ENCODE measurements around the gene TUBB6.

TUBB6 gene

GRCh38 chr18:12335503-12335902 is 27.5 kb downstream of the TUBB6 start:
- no peak for DNase-seq (ENCODE audit: extremely low read depth in 1 of 2, low read depth in 1 of 2)

- DNase-seq (ENCODE audit: extremely low read depth in 1 of 2, low read depth in 1 of 2) = no peak
Measured at GRCh38 chr18:12336171-12336613, 28.2 kb downstream of the TUBB6 start.

DNA sequence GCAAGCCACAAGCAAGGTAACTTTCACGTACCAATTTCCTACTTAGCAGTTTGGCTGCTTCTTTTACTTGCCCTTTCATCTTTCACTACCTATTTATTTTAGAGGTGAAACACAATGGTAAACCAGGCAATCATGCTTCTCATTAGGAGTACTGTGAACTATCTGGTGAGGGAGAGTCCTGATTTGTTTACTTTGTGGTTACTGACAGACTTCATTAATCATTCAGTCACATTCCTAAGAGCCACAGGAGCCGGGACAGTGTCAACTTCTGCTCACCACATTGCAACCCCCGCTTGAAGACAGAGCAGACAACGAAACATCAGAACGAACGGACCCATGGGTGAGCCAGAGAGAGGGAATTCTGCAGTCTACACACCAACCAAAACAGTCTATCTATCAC is 28.8 kb downstream of the TUBB6 start:
- no peak for DNase-seq (ENCODE audit: extremely low read depth in 1 of 2, low read depth in 1 of 2)

DNA sequence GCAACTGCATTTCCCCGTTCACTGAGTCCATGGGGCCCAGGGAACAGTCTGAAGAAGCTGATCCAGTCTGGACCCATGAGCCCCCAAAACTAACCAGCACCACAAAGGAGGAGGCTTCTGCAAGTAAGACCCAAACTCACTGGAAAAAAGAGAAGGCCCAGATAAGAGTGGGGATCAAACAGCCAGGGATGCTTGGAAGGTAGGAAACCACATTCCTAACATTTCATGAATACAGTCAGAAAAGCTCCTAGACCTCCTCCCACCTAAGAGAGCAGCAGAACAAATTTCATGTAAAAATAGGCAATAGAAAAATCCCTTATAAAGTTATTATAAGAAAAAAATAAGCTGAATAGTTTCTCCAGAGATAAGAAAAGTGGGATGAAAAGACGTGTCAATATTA is 30.3 kb downstream of the TUBB6 start:
- no peak for DNase-seq (ENCODE audit: extremely low read depth in 1 of 2, low read depth in 1 of 2)

DNA sequence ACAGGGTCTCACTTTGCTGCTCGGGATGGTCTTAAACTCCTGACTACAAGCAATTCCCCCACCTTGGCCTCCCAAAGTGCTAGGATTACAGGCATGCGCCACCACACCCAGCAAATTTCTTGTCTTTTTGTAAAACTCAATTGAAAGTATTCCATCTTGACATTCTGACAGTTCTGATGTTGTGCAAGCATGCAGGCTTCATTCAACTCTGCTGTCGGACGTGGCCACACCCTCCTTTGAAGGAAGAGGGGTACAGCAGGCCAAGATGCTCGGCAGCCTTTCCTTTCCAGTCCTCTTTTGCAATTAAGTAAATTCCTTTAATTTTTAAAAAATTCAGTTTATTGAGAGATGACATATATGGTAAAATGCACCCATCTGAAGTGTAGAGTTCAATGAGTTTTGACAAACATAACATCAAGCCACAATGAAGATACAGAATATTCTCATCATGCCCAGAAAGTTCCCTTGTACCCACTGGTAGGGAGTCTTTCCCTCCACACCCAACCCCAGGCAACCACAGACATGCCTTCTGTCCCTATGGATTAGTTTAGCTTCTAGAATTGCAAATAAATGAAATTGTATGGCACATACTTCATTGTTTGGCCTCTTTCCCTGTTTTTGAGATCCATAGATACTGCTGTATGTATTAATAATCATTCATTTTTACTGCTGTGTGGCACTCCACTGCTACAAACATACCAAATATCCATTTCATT is 33.1 kb downstream of the TUBB6 start:
- no peak for DNase-seq (ENCODE audit: extremely low read depth in 1 of 2, low read depth in 1 of 2)

- no peak for DNase-seq (ENCODE audit: extremely low read depth in 1 of 2, low read depth in 1 of 2)
Measured at GRCh38 chr18:12342661-12343060, 34.6 kb downstream of the TUBB6 start.

GRCh38 chr18:12345491-12346239 is 37.6 kb downstream of the TUBB6 start:
- DNase-seq (ENCODE audit: extremely low read depth in 1 of 2, low read depth in 1 of 2) = no peak

GRCh38 chr18:12346240-12346565 is 38.2 kb downstream of the TUBB6 start:
- no peak for DNase-seq (ENCODE audit: extremely low read depth in 1 of 2, low read depth in 1 of 2)

- no peak for DNase-seq (ENCODE audit: extremely low read depth in 1 of 2, low read depth in 1 of 2)
Measured at GRCh38 chr18:12347895-12348294, 39.9 kb downstream of the TUBB6 start.

- no peak for DNase-seq (ENCODE audit: extremely low read depth in 1 of 2, low read depth in 1 of 2)
Measured at GRCh38 chr18:12352188-12352587, 44.1 kb downstream of the TUBB6 start.

DNA sequence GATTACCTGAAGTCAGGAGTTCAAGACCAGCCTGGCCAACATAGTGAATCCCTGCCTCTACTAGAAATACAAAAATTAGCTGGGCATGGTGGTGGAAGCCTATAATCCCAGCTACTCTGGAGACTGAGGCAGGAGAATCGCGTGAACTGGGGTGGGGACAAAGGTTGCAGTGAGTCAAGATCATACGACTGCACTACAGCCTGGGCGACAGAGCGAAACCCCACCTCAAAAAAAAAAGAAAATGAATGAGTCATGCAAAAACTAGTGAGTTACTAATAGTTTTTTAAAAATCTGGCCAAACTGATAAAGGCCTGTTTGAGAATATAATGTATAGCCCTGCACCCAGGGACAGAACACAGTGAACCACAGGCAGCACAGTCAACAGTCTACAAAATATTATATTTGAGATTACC is 51.5 kb downstream of the TUBB6 start:
- no peak for DNase-seq (ENCODE audit: extremely low read depth in 1 of 2, low read depth in 1 of 2)

- no peak for DNase-seq (ENCODE audit: extremely low read depth in 1 of 2, low read depth in 1 of 2)
Measured at GRCh38 chr18:12361770-12362378, 53.8 kb downstream of the TUBB6 start.

DNA sequence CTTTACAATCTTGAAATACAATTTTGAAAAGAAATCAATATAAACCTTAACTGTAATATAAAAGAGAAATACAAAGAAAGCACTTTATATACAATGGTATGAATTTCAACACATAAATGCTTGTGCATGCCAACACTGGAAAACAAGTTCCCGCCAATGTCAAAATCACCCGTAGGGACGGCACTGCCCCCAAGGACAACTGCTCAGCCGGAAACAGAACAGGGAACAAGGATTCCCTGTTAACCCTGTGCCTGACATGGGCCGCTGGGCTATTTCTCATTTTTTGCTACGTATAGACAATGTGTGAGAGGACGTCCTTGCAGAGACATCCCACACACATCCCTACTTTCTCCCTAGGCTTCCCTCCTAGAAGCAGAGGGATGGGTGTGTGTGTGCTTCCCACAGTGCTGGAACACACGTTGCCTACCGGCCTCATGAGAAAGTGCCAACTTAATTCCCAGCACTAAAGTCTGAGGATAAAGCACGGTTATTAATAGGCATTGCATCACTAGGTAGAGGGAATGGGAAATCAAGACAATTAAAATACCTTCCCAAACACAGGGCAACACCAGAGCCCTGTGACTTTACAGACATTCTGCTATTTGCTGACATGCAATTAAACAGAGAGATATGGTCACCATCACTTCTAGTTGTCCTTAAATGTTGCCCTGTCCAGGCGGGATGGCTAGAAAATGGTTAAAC is 54.6 kb downstream of the TUBB6 start:
- DNase-seq (ENCODE audit: extremely low read depth in 1 of 2, low read depth in 1 of 2) = no peak

- DNase-seq (ENCODE audit: extremely low read depth in 1 of 2, low read depth in 1 of 2) = no peak
Measured at GRCh38 chr18:12366379-12366778, 58.3 kb downstream of the TUBB6 start.

- no peak for DNase-seq (ENCODE audit: extremely low read depth in 1 of 2, low read depth in 1 of 2)
Measured at GRCh38 chr18:12366784-12367183, 58.7 kb downstream of the TUBB6 start.

- no peak for DNase-seq (ENCODE audit: extremely low read depth in 1 of 2, low read depth in 1 of 2)
Measured at GRCh38 chr18:12369211-12369610, 61.2 kb downstream of the TUBB6 start.

DNA sequence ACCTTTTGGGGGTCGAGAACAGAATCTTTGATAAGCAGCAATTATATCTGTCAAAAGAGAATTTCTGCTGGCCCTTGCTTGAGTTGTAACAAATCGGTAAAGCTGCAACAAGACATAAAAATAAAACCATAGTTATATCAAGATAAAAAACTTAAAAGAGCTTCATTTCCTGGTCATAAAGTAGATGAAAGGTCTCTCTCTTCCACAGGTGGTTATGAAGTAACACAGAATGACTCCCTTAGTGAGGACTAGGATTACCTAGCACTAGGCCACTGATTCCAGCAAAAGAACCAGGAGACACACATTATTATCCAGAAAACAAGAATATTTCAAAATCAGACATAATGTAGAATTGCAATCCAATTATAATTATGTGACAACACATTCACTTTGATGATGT is 63.5 kb downstream of the TUBB6 start:
- no peak for DNase-seq (ENCODE audit: extremely low read depth in 1 of 2, low read depth in 1 of 2)

- no peak for DNase-seq (ENCODE audit: extremely low read depth in 1 of 2, low read depth in 1 of 2)
Measured at GRCh38 chr18:12372406-12372805, 64.4 kb downstream of the TUBB6 start.

- DNase-seq (ENCODE audit: extremely low read depth in 1 of 2, low read depth in 1 of 2) = no peak
Measured at GRCh38 chr18:12373116-12373770, 65.2 kb downstream of the TUBB6 start.

GRCh38 chr18:12373771-12374116 is 65.7 kb downstream of the TUBB6 start:
- DNase-seq (ENCODE audit: extremely low read depth in 1 of 2, low read depth in 1 of 2) = no peak

- no peak for DNase-seq (ENCODE audit: extremely low read depth in 1 of 2, low read depth in 1 of 2)
Measured at GRCh38 chr18:12374401-12374800, 66.4 kb downstream of the TUBB6 start.

Data from stimulated activated CD8-positive, alpha-beta memory T cell treated with anti-CD3 and anti-CD28 coated beads, Interleukin-7, amount 100 ng/mL, for 48 hours (primary cell).